ENCODE measurements around the gene BTNL9. TPM values are rescaled to one million over a fixed set of nuclear protein-coding genes. Genes with fewer than 3 reads are reported as not detected.

Gene BTNL9
- total RNA-seq, 1 donor from 2014 or later, result not detected

DNA sequence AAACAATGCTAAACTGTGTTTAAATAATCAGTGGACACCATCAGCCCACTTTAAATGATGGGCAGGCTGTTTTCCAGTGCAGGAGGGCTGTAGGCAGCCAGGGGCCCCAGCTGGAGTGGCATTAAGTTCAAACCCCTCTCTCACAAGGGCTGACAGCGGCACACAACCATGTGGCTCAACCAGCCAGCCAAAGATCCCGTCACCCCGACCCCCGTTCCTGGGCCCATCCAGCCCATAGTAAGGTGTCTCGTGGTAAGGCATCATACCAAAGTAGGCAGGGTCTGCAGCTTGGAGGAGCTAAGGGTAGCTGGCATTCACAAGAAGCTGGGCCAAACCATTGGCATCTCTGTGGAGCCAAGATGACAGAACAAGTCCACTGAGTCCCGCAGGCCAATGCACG lies 24.9 kb downstream of the BTNL9 start:
- H3K4me3 Mint-ChIP-seq (ENCODE audit: unreplicated experiment), result no peak overlapping the region
- H3K4me1 Mint-ChIP-seq (ENCODE audit: low read depth), result no peaks in the 10 kb centered on the region
- H3K36me3 Mint-ChIP-seq (ENCODE audit: low read depth), result no peaks in the 10 kb centered on the region
- DNase-seq (ENCODE audit: low spot score), result no peak
- no peak overlapping the region for H3K27ac Mint-ChIP-seq (ENCODE audit: unreplicated experiment)
- H3K9me3 Mint-ChIP-seq (ENCODE audit: low read depth), result peaks cover 3% of the 10 kb centered on the region
- TF ChIP-seq CTCF (IDR thresholded peaks at IDR 0.05), result no peak
- H3K27me3 Mint-ChIP-seq (ENCODE audit: low read depth), result peaks cover 68% of the 10 kb centered on the region

- no peak overlapping the region for H3K27ac Mint-ChIP-seq (ENCODE audit: unreplicated experiment)
- no peak for TF ChIP-seq CTCF (IDR thresholded peaks at IDR 0.05)
- H3K4me3 Mint-ChIP-seq (ENCODE audit: unreplicated experiment), result no peak overlapping the region
- DNase-seq (ENCODE audit: low spot score), result no peak
- no peaks in the 10 kb centered on the region for H3K9me3 Mint-ChIP-seq (ENCODE audit: low read depth)
- no peaks in the 10 kb centered on the region for H3K4me1 Mint-ChIP-seq (ENCODE audit: low read depth)
- no peaks in the 10 kb centered on the region for H3K36me3 Mint-ChIP-seq (ENCODE audit: low read depth)
- peaks cover 61% of the 10 kb centered on the region for H3K27me3 Mint-ChIP-seq (ENCODE audit: low read depth)
These were observed 29.9 kb downstream of the BTNL9 start for GRCh38 chr5:181069767-181070491.

GRCh38 chr5:181070523-181070922 lies 30.5 kb downstream of the BTNL9 start:
- Mint-ChIP-seq H3K4me1 (ENCODE audit: low read depth) (no peaks in the 10 kb centered on the region), H3K9me3 (ENCODE audit: low read depth) (no peaks in the 10 kb centered on the region), H3K4me3 (ENCODE audit: unreplicated experiment) (no peak overlapping the region), H3K36me3 (ENCODE audit: low read depth) (no peaks in the 10 kb centered on the region), H3K27me3 (ENCODE audit: low read depth) (peaks cover 65% of the 10 kb centered on the region), H3K27ac (ENCODE audit: unreplicated experiment) (no peak overlapping the region)
- TF ChIP-seq CTCF (IDR thresholded peaks at IDR 0.05), result no peak
- DNase-seq (ENCODE audit: low spot score), result no peak

- peaks cover 60% of the 10 kb centered on the region for H3K27me3 Mint-ChIP-seq (ENCODE audit: low read depth)
- no peaks in the 10 kb centered on the region for H3K4me1 Mint-ChIP-seq (ENCODE audit: low read depth)
- H3K27ac Mint-ChIP-seq (ENCODE audit: unreplicated experiment), result no peak overlapping the region
- no peaks in the 10 kb centered on the region for H3K9me3 Mint-ChIP-seq (ENCODE audit: low read depth)
- no peak for TF ChIP-seq CTCF (IDR thresholded peaks at IDR 0.05)
- H3K36me3 Mint-ChIP-seq (ENCODE audit: low read depth), result no peaks in the 10 kb centered on the region
- no peak overlapping the region for H3K4me3 Mint-ChIP-seq (ENCODE audit: unreplicated experiment)
- no peak for DNase-seq (ENCODE audit: low spot score)
These were observed 31.2 kb downstream of the BTNL9 start for GRCh38 chr5:181071257-181071656.

DNA sequence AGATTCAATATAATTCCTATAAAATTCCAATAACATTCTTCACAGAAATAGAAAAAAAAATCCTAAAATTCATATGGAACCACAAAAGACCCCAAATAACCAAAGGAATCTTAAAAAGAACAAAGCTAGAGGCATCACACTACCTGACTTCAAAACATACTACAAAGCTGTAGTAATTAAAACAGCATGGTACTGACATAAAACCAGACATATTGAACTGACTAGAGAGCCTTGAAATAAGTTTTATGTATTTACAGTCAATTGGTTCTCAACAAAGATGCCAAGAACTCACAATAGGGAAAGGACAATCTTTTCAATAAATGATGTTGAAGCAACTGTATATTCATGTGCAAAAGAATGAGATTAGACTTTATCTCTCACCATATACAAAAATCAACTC lies 36.9 kb downstream of the BTNL9 start:
- Mint-ChIP-seq H3K27ac (ENCODE audit: unreplicated experiment) (no peak overlapping the region), H3K36me3 (ENCODE audit: low read depth) (no peaks in the 10 kb centered on the region), H3K4me1 (ENCODE audit: low read depth) (no peaks in the 10 kb centered on the region), H3K9me3 (ENCODE audit: low read depth) (peaks cover 9% of the 10 kb centered on the region), H3K4me3 (ENCODE audit: unreplicated experiment) (no peak overlapping the region), H3K27me3 (ENCODE audit: low read depth) (peaks cover 41% of the 10 kb centered on the region)
- no peak for DNase-seq (ENCODE audit: low spot score)
- TF ChIP-seq CTCF (IDR thresholded peaks at IDR 0.05), result no peak

All from chondrocyte (in vitro differentiated cells).